ENCODE measurements around the gene ATP2B1.
"Not testable (repeated sequence)": the region's sequence is repeated elsewhere in the genome, so short reads cannot be mapped to it uniquely, and the experiment has no call there.

ATP2B1 gene

DNA sequence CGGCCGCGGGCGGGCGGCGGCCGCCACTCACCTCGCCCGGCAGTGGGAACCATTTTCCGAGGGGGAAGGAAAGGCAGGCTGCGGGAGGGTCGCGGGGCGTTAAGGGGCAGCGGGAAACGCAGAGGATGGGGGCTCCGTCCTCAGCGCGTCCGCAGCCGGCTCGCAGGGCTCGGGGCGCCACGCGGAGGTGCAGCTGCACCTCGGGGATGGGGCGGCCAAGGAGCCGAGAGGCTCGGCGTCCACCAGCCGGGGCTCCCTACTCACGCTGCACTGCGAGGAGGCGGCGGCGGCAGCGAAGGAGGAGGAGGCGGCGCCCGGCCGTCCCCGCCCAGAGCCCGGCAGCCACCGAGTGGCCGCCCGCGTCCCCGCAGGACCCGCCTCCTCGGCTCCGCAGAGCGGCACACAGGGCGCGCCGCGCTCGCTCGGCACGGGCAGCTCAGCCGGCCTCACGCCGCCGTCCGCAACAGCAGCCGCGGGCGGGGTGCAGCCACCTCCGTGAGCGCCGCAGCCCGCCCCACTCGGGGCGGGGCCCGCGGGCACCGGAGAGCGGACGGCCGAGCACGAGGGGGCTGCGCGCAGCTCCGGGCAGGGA is at the start of gene ATP2B1:
Gene ATP2B1 (minus strand): TSS at position 274 of the 592 bp plus-strand sequence. CDS start 52,952 bp downstream, outside the sequence.
- peak; percentile 59 for DNase-seq (ENCODE audit: low read depth)

GRCh38 chr12:89757987-89758386 is 49.3 kb upstream of the ATP2B1 start:
- not testable (repeated sequence) for DNase-seq (ENCODE audit: low read depth); H3K4me3 ChIP-seq (ENCODE audit: control insufficient read depth, low read depth, low read length)

More for the DNA sequence above, at the start of gene ATP2B1:
- TF ChIP-seq CTCF (IDR thresholded peaks at IDR 0.05; ENCODE audit: control insufficient read depth, insufficient read depth, low read depth, low read length, missing control alignments), result no peak
- H3K4me3 ChIP-seq (ENCODE audit: control insufficient read depth, low read depth, low read length), result peak within 1 kb of the TSS; percentile 97

GRCh38 chr12:89756585-89757398 is 48.2 kb upstream of the ATP2B1 start:
- peak; percentile 100 for DNase-seq (ENCODE audit: low read depth)
- TF ChIP-seq CTCF (IDR thresholded peaks at IDR 0.05; ENCODE audit: control insufficient read depth, insufficient read depth, low read depth, low read length, missing control alignments), result no peak
- no peak overlapping the region for H3K4me3 ChIP-seq (ENCODE audit: control insufficient read depth, low read depth, low read length)

GRCh38 chr12:89756194-89756584 is 47.6 kb upstream of the ATP2B1 start:
- TF ChIP-seq CTCF (IDR thresholded peaks at IDR 0.05; ENCODE audit: control insufficient read depth, insufficient read depth, low read depth, low read length, missing control alignments), result no peak
- no peak for DNase-seq (ENCODE audit: low read depth)
- H3K4me3 ChIP-seq (ENCODE audit: control insufficient read depth, low read depth, low read length), result no peak overlapping the region

- no peak for TF ChIP-seq CTCF (IDR thresholded peaks at IDR 0.05; ENCODE audit: control insufficient read depth, insufficient read depth, low read depth, low read length, missing control alignments)
- no peak for DNase-seq (ENCODE audit: low read depth)
- no peak overlapping the region for H3K4me3 ChIP-seq (ENCODE audit: control insufficient read depth, low read depth, low read length)
Observed at GRCh38 chr12:89753997-89754396, 45.4 kb upstream of the ATP2B1 start.

- no peak overlapping the region for H3K4me3 ChIP-seq (ENCODE audit: control insufficient read depth, low read depth, low read length)
- no peak for TF ChIP-seq CTCF (IDR thresholded peaks at IDR 0.05; ENCODE audit: control insufficient read depth, insufficient read depth, low read depth, low read length, missing control alignments)
- no peak for DNase-seq (ENCODE audit: low read depth)
Observed at GRCh38 chr12:89752341-89752740, 43.7 kb upstream of the ATP2B1 start.
